Mononuclear cell (primary cell): ENCODE data around the gene GNAI2. TPM values are rescaled to one million over a fixed set of nuclear protein-coding genes. Genes with fewer than 3 reads are reported as not detected.

Experiments
- H3K27me3 ChIP-seq: 2 replicates; pipeline ENCODE4 v1.6.0; 2011; ENCODE audit warnings: low read length, control low read depth; ENCODE audit not compliant: insufficient read depth
- H3K4me1 ChIP-seq: 2 replicates; pipeline ENCODE4 v1.5.1; 2011; ENCODE audit warnings: mild to moderate bottlenecking, low read length, control low read depth; ENCODE audit not compliant: insufficient read depth
- H3K4me3 ChIP-seq: 2 replicates; pipeline ENCODE4 v1.5.1; 2011; ENCODE audit warnings: mild to moderate bottlenecking, low read length, moderate library complexity
- H3K9me3 ChIP-seq: 2 replicates; pipeline ENCODE4 v1.5.1; 2011; ENCODE audit warnings: low read depth, mild to moderate bottlenecking, control low read depth, low read length
- total RNA-seq: library from RNA; depleted of rRNA; stranded (reverse); fragments of >200 nt; gene quantifications from one replicate; pipeline ENCODE4 v1.2.3, GENCODE V29; 2012

Gene GNAI2
- 243 TPM for total RNA-seq

GRCh38 chr3:50235716-50236483 is at the start of gene GNAI2:
GNAI2 (plus strand) TSS chr3:50236204; CDS start chr3:50236336, 132 bp downstream.
- Histone ChIP-seq H3K4me1 (peaks cover 64% of the 10 kb centered on the region), H3K27me3 (no peaks in the 10 kb centered on the region), H3K9me3 (no peaks in the 10 kb centered on the region), H3K4me3 (peak within 1 kb of the TSS; percentile 100)

GRCh38 chr3:50187750-50188149 is 48.3 kb upstream of the GNAI2 start:
- Histone ChIP-seq H3K9me3 (no peaks in the 10 kb centered on the region), H3K27me3 (peaks cover under 1% of the 10 kb centered on the region), H3K4me3 (no peak overlapping the region), H3K4me1 (peaks cover 11% of the 10 kb centered on the region)

GRCh38 chr3:50189274-50189673 is 46.7 kb upstream of the GNAI2 start:
- H3K27me3 ChIP-seq: peaks cover 15% of the 10 kb centered on the region
- no peak overlapping the region for H3K4me3 ChIP-seq

GRCh38 chr3:50189989-50190388 is 46.0 kb upstream of the GNAI2 start:
- Histone ChIP-seq H3K4me1 (peaks cover 26% of the 10 kb centered on the region), H3K9me3 (no peaks in the 10 kb centered on the region), H3K27me3 (peaks cover 15% of the 10 kb centered on the region), H3K4me3 (no peak overlapping the region)

More at GRCh38 chr3:50189274-50189673, 46.7 kb upstream of the GNAI2 start:
- Histone ChIP-seq H3K9me3 (no peaks in the 10 kb centered on the region), H3K4me1 (peaks cover 23% of the 10 kb centered on the region)

- Histone ChIP-seq H3K9me3 (no peaks in the 10 kb centered on the region), H3K27me3 (peaks cover 18% of the 10 kb centered on the region), H3K4me1 (peaks cover 26% of the 10 kb centered on the region), H3K4me3 (no peak within 1 kb of the TSS)
These were observed 44.9 kb upstream of the GNAI2 start, which contains the start of gene GNAT1 for GRCh38 chr3:50190936-50191660. GNAT1 (plus strand) TSS chr3:50191610; CDS start chr3:50191726, 116 bp downstream.

- peaks cover 26% of the 10 kb centered on the region for H3K4me1 ChIP-seq
- H3K27me3 ChIP-seq: peaks cover 18% of the 10 kb centered on the region
- no peaks in the 10 kb centered on the region for H3K9me3 ChIP-seq
- no peak overlapping the region for H3K4me3 ChIP-seq
These were observed 43.9 kb upstream of the GNAI2 start for GRCh38 chr3:50192124-50192523.

GRCh38 chr3:50192689-50193141 is 43.3 kb upstream of the GNAI2 start:
- Histone ChIP-seq H3K4me3 (no peak overlapping the region), H3K9me3 (no peaks in the 10 kb centered on the region), H3K4me1 (peaks cover 26% of the 10 kb centered on the region), H3K27me3 (peaks cover 18% of the 10 kb centered on the region)

- peaks cover 26% of the 10 kb centered on the region for H3K4me1 ChIP-seq
- no peak overlapping the region for H3K4me3 ChIP-seq
- H3K27me3 ChIP-seq: peaks cover 18% of the 10 kb centered on the region
- H3K9me3 ChIP-seq: no peaks in the 10 kb centered on the region
These were observed 42.7 kb upstream of the GNAI2 start for GRCh38 chr3:50193286-50193685.

GRCh38 chr3:50193746-50194127 is 42.3 kb upstream of the GNAI2 start:
- Histone ChIP-seq H3K27me3 (peaks cover 18% of the 10 kb centered on the region), H3K9me3 (no peaks in the 10 kb centered on the region), H3K4me3 (no peak overlapping the region), H3K4me1 (peaks cover 26% of the 10 kb centered on the region)

GRCh38 chr3:50194128-50194902 is 41.7 kb upstream of the GNAI2 start:
- Histone ChIP-seq H3K9me3 (no peaks in the 10 kb centered on the region), H3K27me3 (peaks cover 18% of the 10 kb centered on the region), H3K4me1 (peaks cover 26% of the 10 kb centered on the region), H3K4me3 (no peak overlapping the region)

GRCh38 chr3:50194903-50195500 is 41.0 kb upstream of the GNAI2 start:
- no peaks in the 10 kb centered on the region for H3K9me3 ChIP-seq
- no peak overlapping the region for H3K4me3 ChIP-seq
- H3K27me3 ChIP-seq: peaks cover 18% of the 10 kb centered on the region
- peaks cover 26% of the 10 kb centered on the region for H3K4me1 ChIP-seq

- H3K27me3 ChIP-seq: peaks cover 18% of the 10 kb centered on the region
- no peak overlapping the region for H3K4me3 ChIP-seq
- no peaks in the 10 kb centered on the region for H3K9me3 ChIP-seq
- peaks cover 26% of the 10 kb centered on the region for H3K4me1 ChIP-seq
These were observed 40.3 kb upstream of the GNAI2 start for GRCh38 chr3:50195501-50196252.

GRCh38 chr3:50196253-50196801 is 39.7 kb upstream of the GNAI2 start:
- Histone ChIP-seq H3K4me1 (peaks cover 19% of the 10 kb centered on the region), H3K4me3 (no peak overlapping the region), H3K27me3 (peaks cover 18% of the 10 kb centered on the region), H3K9me3 (no peaks in the 10 kb centered on the region)
